Chondrocyte (in vitro differentiated cells): ENCODE measurements around the gene TRIM7. TPM values are rescaled to one million over a fixed set of nuclear protein-coding genes. Genes with fewer than 3 reads are reported as not detected.
A peak's percentile ranks its signal among the peaks of the same experiment; 100 is the strongest.

Experiments used
- DNase-seq: peaks from one replicate; pipeline ENCODE4 v3.0.0; 2021; ENCODE audit warnings: mixed read lengths, low spot score
- H3K27ac Mint-ChIP-seq: one replicate; pipeline ENCODE4 v1.8.0; 2021; ENCODE audit warnings: mild to moderate bottlenecking, moderate library complexity, mixed read lengths; ENCODE audit not compliant: unreplicated experiment
- H3K27me3 Mint-ChIP-seq: 2 replicates; pipeline ENCODE4 v1.8.0; 2021; ENCODE audit warnings: low read depth, mixed read lengths
- H3K36me3 Mint-ChIP-seq: 2 replicates; pipeline ENCODE4 v1.8.0; 2021; ENCODE audit warnings: low read depth, mixed read lengths
- H3K4me1 Mint-ChIP-seq: 2 replicates; pipeline ENCODE4 v1.8.0; 2021; ENCODE audit warnings: low read depth, mild to moderate bottlenecking, mixed read lengths
- H3K4me3 Mint-ChIP-seq: one replicate; pipeline ENCODE4 v1.8.0; 2021; ENCODE audit warnings: mild to moderate bottlenecking, moderate library complexity, mixed read lengths; ENCODE audit not compliant: unreplicated experiment
- H3K9me3 Mint-ChIP-seq: 2 replicates; pipeline ENCODE4 v1.8.0; 2021; ENCODE audit warnings: low read depth, mixed read lengths
- total RNA-seq: library from RNA; stranded (reverse); gene quantifications from 3 replicates; pipeline ENCODE4 v1.2.1, GENCODE V29; 2021
- TF ChIP-seq, protein P1 (sequence below): fragments of 200-600 bp; sonication (generic); IDR thresholded peaks from 2 replicates; pipeline ENCODE4 v1.5.0; 2021; ENCODE audit warnings: antibody characterized with exemption, mild to moderate bottlenecking, moderate library complexity

TRIM7 gene
- total RNA-seq, 1 donor from 2014 or later: 5.7 TPM

DNA sequence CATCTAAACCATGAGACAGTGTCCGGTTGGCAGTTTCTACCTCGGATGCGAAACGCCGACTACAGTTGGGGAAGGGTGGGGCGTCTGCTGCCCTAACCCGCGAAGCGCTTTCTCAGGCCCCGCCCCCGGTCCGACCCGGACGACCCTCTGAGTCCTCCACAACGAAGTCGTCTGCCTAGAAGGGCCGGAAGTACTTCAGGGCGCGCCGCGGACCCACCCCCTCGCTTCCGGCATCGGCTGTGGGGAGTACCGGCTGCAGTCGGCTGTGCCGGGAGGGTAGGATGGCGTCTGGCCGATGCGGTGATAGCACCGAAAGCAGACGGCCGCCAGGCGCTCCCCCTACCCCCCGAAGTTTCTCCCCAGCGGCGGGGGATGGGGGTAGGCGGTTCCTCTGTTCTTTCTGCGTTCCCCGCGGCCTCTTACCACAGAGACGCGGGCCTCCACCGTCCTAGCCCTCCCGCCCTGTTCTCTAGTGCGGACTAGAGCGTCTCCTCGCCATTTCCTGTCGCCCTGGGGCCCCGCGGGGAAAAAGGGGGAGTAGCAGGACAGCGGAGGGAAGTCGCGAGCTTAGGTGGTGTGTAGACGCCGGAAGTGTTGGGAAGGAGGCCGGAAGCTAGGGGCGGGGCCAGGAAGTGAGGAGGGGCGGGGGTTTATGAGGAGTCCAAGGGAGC, 18.2 kb upstream of the TRIM7 start, which contains the start of gene TRIM41:
TSS of gene TRIM41 (plus strand) at position 224 of the 671 bp plus-strand sequence. CDS start 719 bp downstream, outside the sequence.
- Mint-ChIP-seq H3K27me3 (no peaks in the 10 kb centered on the region), H3K4me3 (peak within 1 kb of the TSS; percentile 92), H3K27ac (peak within 1 kb of the TSS; percentile 97), H3K9me3 (no peaks in the 10 kb centered on the region), H3K4me1 (peaks cover 40% of the 10 kb centered on the region), H3K36me3 (no peaks in the 10 kb centered on the region)
- TF ChIP-seq, protein P1, sequence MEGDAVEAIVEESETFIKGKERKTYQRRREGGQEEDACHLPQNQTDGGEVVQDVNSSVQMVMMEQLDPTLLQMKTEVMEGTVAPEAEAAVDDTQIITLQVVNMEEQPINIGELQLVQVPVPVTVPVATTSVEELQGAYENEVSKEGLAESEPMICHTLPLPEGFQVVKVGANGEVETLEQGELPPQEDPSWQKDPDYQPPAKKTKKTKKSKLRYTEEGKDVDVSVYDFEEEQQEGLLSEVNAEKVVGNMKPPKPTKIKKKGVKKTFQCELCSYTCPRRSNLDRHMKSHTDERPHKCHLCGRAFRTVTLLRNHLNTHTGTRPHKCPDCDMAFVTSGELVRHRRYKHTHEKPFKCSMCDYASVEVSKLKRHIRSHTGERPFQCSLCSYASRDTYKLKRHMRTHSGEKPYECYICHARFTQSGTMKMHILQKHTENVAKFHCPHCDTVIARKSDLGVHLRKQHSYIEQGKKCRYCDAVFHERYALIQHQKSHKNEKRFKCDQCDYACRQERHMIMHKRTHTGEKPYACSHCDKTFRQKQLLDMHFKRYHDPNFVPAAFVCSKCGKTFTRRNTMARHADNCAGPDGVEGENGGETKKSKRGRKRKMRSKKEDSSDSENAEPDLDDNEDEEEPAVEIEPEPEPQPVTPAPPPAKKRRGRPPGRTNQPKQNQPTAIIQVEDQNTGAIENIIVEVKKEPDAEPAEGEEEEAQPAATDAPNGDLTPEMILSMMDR: peak; percentile 22
- DNase-seq: peak; percentile 99

DNA sequence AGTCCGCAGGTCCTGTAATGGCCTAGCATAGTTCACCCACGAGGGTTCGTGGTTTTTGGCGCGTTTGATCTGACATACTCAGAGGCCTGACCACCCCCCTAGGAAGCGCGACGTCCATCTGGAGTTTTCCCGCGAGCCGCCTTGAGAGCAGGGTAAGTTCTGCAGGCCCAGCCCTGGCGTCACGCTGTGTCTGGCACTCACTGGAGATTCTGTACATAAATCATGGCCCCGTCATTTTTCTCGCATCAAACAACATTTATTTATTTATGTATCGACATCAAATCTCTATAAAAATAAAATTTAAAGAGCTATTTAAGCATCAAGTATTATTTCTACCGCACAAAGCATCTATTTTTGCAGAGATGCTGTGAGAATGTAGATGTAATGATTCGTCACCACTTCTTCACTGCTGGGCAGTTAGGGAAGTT, 17.6 kb upstream of the TRIM7 start:
- Mint-ChIP-seq H3K27ac (peak overlapping the region; percentile 97), H3K4me3 (peak overlapping the region; percentile 92), H3K27me3 (no peaks in the 10 kb centered on the region), H3K9me3 (no peaks in the 10 kb centered on the region), H3K4me1 (peaks cover 46% of the 10 kb centered on the region), H3K36me3 (no peaks in the 10 kb centered on the region)
- DNase-seq: no peak
- TF ChIP-seq, protein P1: peak; percentile 46

DNA sequence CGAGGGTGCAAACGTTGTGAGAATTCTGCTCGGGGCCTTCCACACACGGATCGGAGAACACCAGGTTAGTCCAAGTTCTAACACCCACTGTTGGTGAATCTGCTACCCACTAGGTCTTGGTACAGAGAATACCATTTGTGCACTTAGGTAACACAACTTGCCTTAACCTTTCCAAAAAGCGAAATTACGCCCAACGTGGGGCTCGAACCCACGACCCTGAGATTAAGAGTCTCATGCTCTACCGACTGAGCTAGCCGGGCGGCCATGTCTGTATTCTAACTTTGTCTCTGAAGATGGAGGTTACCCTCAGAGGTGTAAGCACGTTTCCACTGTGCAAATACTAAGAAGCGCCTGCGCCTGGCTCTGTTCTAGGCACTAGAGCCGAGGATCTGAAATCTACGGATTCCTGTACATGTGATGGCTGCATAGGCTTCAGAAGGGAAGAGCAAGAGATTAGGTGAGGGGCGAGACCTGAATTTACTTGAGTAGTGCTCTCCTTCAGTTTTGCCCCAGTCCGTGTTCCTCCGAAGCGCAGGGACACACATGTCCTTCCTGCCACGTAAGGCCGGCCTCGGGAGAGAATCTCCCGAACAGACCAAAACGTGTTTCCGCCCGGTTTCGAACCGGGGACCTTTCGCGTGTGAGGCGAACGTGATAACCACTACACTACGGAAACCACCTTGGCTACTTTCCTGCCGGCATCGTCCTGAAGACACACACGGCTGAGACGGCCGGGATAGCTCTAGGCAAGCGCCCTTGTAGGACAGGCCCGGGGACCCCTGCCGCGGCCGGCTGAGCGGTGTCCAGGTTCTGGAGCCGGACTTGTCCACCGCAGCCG, 17.0 kb upstream of the TRIM7 start:
- no peaks in the 10 kb centered on the region for H3K27me3 Mint-ChIP-seq
- peak overlapping the region; percentile 92 for H3K4me3 Mint-ChIP-seq
- peak overlapping the region; percentile 97 for H3K27ac Mint-ChIP-seq
- no peaks in the 10 kb centered on the region for H3K9me3 Mint-ChIP-seq
- TF ChIP-seq, protein P1: no peak
- peak; percentile 95 for DNase-seq
- no peaks in the 10 kb centered on the region for H3K36me3 Mint-ChIP-seq
- H3K4me1 Mint-ChIP-seq: peaks cover 52% of the 10 kb centered on the region

DNA sequence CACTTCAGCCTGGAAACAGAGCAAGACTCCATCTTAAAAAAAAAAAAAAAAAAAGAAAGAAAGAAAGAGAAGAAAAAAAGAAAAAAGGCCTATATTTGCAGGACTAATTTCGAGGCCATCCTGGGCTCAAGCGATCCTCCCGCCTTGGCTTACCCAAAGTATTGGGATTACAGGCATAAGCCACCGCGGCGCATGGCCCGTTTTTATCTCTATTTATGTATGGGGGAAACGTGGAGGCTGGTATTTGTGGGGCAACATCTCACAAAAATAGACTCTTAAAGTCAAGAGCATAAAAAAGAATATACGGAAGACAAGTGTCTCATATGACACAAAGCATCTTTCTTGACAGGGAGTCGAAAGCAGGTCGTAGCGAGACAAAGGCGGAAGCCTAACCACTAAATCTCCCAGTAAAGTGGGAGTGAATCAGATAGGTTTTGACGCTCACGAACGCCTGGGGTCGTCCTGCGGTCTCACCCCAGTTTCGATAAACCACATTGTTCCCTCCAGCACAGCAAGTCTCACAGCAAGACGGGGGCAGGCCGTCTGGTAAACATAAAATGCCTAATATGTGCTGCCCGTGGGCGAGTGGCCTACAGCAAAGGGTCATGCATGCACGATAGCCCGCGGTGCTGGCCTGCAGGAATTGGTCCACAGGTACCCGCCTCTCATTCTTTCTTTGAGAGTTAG, 16.3 kb upstream of the TRIM7 start:
- H3K4me3 Mint-ChIP-seq: peak overlapping the region; percentile 92
- no peaks in the 10 kb centered on the region for H3K9me3 Mint-ChIP-seq
- DNase-seq: no peak
- TF ChIP-seq, protein P1: no peak
- H3K4me1 Mint-ChIP-seq: peaks cover 57% of the 10 kb centered on the region
- H3K36me3 Mint-ChIP-seq: no peaks in the 10 kb centered on the region
- H3K27me3 Mint-ChIP-seq: no peaks in the 10 kb centered on the region
- peak overlapping the region; percentile 68 for H3K27ac Mint-ChIP-seq

DNA sequence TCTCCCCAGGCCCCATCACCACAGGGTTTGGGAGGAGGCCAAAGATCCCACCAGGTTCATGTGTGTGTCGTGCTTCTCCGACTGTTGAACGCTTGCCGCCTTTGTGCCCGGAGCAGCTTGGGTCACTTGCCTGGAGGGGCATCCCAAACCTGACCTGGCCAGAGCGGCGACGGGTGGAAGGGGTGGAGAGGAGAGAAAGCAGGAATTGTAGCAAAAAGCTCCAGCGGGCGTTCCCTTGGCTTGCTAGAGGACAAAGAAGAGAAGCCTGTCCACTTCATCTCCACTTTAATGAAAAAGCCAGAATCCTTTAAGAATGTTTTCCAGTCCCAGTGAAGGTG, 15.2 kb upstream of the TRIM7 start:
- DNase-seq: no peak
- Mint-ChIP-seq H3K36me3 (no peaks in the 10 kb centered on the region), H3K9me3 (no peaks in the 10 kb centered on the region), H3K27ac (no peak overlapping the region), H3K27me3 (no peaks in the 10 kb centered on the region), H3K4me1 (peaks cover 52% of the 10 kb centered on the region), H3K4me3 (no peak overlapping the region)
- TF ChIP-seq, protein P1: no peak
